GM21515 (cell line): Measurements from ENCODE around the gene DCDC2.
"Not testable (repeated sequence)": the region's sequence is repeated elsewhere in the genome, so short reads cannot be mapped to it uniquely, and the experiment has no call there.

Experiments used
- ATAC-seq: cut with Tn5 transposase; IDR thresholded peaks from one replicate; pipeline ENCODE4 v1.9.1; 2021; ENCODE audit not compliant: unreplicated experiment

The DCDC2 gene

DNA sequence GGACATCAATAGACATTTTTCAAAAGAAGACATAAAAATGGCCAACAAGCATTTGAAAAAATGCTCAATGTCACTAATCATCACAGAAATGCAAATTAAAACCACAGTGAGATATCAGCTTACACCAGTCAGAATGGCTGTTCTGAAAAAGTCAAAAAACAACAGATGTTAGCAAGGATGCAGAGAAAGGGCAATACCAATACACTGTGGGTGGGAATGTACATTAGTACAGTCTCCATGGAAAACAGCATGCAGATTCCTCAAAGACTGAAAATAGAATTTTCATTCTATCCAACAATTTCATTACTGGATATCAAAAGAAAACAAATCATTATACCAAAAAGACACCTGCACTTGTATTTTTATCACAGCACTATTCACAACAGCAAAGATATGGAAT, 85.3 kb downstream of the DCDC2 start:
- ATAC-seq = no peak

DNA sequence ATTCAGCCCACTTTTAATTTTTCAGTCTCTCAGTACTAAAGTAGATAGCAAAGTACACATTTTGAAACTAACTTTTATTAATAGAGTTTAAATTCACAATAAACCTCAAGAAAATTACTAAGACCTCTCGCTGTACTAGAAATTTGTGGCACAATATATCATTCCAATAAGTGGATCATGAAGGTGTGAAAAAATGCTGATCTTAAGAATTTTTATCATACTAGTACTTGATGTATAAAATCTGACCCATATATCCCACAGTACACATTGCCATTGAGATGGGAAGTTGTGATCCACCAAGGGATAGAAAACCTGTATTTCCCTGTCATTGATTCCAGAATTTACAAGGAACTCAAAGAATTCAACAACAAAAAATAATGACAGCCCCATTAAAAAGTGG, 85.7 kb downstream of the DCDC2 start:
- no peak for ATAC-seq

DNA sequence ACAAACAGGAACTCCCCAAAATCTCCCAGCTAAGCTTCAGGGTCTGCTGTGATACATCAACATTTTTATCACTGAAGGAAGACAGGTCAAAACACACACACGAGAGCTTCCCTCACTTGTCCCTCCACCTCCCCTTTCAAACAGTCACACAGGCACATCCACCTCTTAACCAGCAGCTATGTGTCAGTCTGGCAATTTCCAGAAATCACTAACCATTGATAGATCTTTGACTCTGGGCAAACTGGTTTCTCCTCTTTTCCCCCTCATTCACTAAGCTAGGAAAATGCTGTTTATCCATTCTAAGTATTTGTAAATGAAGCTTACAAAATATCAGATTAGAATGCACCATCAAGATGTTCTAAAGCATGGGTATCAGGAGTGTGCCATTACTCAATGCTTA, 87.8 kb downstream of the DCDC2 start:
- no peak for ATAC-seq

DNA sequence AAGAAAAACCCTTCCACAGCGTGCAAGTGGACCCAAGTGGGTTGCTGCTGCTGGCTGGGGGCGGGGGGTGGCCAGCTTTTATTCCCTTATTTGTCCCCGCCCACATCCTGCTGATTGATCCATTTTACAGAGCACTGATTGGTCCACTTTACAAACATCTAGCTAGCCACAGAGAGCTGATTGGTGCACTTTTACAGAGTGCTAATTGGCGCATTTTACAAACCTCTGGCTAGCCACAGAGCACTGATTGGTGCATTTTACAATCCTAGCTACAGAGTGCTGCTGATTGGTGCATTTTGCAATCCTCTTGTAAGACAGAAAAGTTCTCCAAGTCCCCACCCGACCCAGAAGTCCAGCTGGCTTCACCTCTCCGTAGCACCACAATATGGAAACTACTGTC, 99.6 kb downstream of the DCDC2 start:
- not testable (repeated sequence) for ATAC-seq

DNA sequence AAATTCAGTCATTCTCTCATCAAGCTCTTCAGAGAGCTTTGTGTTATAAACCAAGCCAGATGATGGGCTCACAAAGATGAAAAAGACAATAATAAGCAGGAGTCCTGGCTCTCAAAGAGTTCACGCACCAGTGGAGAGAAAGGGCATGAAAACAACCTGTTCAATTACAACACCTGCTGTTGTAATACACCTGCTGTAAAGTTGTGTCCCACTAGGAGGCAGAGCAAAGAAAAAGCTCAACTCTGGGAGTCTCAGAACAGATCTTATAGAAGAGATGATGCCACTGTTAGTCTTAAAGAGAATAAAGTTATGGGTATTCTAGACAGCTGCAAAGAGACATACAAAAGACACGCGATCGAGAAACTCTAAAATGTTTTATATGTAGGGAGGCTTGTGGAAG, 100.6 kb downstream of the DCDC2 start:
- no peak for ATAC-seq

DNA sequence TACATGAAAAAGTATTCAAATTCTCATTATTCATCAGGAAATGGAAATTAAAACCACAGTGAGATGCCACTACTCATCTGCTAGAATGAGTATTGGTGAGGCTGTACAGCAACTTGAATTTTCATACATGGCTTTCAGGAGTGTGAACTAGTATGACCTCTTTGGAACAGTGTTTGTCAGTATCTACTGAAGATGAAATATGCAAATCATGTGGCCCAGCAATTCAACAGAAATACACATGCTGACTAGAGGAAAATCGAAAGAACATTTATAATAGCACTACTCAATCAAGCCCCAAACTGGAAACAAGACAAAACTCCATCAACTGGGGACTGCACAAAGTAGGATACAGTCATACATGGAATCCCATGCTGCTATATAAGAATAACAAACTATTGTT, 102.2 kb downstream of the DCDC2 start:
- peak; percentile 89 for ATAC-seq

DNA sequence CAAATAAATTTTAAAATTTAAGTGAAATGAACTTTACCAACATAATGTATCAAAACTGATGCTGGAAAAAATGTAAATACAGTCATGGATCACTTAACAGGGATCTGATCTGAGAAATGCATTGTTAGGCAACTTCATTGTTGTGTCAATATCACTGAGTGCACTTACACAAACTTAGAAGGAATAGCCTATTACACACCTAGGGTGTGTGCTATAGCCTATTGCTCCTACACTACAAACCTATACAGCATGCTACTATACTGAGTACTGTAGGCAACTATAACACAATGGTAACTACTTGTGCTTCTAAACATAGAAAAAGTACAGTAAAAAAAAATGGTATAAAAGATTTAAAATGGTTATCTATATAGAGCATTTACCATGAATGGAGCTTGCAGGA, 104.5 kb downstream of the DCDC2 start:
- ATAC-seq = no peak

DNA sequence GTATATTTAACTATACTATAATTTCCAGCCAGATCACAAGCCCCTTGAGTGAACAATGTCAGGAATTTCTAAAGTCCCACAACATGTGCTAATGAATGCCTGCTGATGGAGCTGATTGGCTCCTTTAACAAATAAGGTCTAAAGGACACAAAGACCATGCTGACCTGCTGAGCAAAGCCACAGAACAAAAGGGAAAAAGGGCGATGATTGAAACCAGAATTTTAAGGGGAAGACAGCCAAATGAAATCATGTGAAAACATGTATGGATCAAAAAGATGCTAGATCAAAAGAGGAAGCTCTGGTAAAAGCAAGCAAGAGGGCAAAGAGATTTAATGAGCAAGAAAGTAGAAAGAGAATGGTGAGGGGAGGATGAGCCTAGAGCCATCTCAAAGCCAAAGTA, 105.6 kb downstream of the DCDC2 start:
- no peak for ATAC-seq

DNA sequence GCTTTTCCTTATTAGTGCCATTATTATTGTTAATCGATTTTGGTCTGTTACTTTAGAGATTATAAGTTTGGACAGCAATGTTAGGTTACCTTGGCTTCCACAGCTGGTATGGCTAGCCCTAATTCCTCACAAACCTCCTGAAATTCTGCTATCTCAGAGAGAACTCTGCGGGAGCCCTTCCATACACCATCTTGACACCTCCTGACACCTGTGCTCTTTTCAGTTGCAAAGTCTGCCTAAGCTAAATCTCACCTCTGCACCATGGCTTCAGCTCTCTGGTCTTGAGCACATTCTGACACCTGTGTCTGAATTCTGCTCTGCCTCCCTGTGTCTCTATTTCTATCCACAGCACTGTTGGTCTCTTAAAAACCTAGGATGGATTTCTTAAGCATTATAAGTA, 106.5 kb downstream of the DCDC2 start:
- no peak for ATAC-seq

DNA sequence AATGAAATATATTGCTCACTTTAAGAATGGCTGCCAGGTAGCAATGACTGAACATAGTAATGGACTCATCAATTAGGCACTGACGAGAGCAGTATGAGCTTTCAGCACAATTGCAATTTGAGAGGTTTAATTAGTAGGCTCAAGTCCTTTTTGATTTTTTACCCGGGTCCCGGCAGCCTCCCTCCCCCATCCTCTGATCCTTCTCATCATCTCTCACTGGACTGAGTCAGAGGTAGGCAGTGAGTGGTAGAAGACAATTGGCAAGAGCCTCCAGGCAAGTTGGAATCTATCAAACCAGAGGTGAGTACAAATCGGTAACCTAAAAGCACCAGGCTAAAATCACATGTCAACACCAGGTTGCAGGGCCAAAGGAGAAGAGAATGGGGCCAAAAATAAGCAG, 107.9 kb downstream of the DCDC2 start:
- ATAC-seq = no peak

DNA sequence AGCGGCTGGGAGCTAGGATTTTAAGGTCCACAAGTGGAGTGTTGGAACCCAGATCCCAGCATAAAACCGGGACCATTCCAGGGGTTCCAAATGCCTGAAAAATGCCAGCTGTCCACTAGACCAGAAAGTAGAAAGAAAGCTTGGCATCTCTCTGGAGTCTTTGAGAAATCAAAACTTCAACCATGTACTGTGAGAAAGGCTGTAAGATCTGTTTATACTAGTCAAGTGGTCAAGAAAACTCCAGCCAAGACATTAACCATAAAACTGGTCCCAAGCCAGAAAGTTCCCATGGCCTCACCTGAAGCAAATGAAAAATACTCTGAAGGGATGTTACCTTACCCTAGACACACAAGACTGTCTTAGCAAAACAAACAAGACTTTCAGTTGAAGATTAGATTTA, 112.6 kb downstream of the DCDC2 start:
- ATAC-seq = no peak

DNA sequence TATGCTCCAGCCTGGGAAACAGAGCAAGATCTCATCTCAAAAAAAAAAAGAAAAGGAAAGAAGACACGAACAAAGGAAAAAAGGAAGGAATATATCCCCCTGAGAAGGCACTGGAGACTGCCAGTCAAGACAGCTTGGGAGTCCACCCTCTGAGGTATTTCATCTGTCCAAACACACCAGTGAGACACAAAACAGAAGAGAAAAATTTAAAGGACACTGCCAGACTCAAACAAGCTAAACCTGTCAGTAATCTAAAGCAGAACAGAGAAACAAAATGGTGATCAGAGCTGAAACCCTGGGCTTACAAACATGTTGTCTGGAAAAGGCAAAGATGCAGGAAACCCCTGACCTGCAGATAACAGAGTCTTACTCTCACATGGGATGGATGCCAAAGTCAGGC, 114.9 kb downstream of the DCDC2 start:
- no peak for ATAC-seq

DNA sequence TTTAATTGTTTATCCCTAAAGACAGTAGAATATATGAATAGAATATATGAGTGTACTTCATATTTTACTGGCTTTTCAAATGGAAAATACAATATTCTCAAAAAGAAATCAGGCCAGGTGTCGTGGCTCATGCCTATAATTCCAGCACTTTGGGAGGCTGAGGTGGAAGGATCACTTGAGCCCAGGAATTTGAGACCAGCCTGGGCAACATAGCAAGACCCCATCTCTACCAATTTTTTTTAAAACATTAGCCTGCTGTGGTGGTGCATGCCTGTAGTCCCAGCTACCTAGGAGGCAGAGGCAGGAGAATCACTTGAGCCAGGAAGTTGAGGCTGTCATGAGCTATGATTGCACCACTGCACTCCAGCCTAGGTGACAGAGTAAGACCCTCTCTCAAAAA, 116.1 kb downstream of the DCDC2 start:
- not testable (repeated sequence) for ATAC-seq

DNA sequence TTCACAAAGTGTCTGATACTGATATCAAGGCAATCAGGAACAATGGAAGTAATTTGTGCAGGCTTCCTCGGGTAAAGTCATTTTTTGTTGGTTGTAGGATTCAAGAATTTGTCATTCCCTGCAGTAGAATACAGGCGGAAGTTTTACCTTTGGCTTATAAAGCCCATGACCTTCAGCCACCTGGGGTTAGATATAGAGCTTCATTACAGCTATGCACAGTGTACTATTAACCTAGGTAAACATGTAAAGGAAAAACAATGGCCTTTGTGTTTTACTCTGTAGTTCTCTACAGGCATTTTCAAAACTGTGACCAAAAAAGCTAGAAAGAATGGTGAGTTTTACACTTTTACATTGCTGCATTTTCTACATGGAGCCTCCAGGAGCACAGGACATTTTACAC, 116.9 kb downstream of the DCDC2 start:
- no peak for ATAC-seq

DNA sequence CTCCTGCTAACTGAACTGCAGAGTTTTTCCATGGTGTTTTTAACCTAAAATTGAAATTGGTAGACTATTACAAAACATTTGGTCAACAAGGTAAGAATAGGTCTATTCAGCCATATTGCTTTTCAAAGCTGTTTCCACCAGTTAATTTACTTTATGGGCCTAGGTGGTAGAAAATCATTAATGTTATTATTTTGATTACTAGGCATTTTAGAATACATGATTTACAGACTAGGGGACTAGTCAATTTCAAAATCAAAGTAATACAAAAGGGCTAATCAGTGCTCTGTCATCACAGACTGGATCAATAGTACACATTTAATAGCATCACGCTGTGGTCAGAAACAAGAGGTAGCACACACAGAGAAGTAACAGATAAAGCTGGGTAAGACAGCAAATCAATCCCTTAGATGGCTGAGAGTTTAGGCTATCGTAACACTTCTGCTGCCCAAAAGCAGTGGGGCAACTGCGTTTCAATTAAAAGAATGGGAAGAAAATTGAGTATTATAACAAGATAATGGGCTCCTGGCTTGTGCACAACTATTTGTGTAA, 117.4 kb downstream of the DCDC2 start:
- no peak for ATAC-seq

DNA sequence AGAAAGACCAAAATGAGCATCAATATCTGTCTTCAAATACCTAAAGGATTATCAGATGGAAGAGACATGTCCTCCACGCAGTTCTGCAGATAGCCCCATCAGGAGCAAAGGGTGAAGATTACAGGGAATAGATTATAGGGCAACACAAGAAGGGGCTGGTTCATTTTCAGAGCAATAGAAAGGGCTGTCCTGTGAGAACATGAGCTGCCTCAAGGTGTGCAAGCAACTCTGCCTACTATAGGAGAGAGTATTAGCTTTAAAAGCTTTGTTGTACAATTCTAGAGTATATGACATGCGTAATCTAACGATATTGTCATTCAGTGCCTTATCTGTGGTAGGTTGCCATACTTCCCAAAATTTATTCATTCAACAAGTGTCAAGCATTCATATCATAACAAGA, 119.2 kb downstream of the DCDC2 start:
- no peak for ATAC-seq

DNA sequence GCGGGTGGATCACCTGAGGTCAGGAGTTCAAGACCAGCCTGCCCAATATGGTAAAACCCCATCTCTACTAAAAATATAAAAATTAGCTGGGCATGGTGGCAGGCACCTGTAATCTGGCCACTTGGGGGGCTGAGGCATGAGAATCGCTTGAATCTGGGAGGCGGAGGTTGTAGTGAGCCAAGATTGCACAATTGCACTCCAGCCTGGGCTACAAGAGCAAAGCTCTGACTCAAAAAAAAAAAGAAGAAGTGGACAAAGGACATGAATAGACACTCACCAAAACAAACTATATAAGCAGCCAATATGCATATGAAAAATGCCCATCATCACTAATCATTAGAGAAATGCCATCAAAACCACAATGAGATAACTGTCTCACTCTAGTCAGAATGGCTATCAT, 121.1 kb downstream of the DCDC2 start:
- not testable (repeated sequence) for ATAC-seq

DNA sequence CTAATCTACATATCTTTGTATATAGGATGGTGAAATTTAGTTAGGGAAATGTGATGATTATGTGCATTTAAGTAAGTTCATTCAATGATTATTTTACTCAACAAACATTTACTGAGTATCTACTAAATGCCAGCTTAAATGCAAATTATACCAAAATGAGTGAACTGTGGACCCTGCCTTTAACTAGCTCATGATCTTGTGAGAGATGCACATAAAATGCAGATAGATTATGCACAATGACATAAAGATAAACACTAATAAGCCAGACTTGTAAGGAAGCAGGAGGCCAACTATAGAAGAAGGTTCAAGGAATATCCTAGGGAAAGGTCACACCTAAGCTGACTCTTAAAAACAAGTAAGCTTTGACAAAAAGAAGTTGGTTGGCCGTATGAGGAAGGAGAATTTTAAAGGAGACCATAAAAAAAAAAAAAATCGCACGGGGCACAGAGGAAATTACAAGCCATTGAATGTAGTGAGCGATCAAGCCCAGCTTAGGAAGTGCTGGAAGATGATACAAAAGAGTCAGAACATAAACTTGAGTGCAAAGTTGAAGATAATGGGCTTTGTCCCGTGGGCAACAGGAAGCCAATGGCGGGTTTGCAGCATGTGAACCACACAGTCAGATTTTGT, 123.9 kb downstream of the DCDC2 start:
- ATAC-seq = no peak

DNA sequence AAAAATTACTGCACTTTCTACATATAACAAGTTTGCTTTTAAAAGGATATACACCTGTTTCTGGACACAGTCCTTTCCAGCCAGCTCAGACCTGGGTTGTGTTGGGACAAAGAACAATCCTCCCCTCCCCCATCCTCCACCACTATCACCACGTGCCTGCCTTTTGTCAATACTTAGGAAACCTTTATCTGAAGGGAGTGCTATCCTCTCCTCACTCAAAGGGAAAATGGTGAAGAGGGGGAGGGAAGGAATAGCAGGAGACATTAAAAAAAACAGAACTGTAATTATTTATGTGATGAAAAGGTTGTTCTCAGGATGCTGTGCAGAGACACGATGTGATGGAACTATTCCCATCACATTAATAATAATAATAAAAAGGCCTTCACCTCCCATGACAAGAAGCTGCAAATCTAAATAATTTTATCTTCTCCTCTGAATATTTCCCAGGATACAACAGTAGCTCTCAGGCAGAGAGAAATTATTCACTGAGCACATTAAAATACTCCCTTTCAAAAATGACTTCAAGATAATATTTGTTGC, 126.4 kb downstream of the DCDC2 start:
- ATAC-seq = no peak

DNA sequence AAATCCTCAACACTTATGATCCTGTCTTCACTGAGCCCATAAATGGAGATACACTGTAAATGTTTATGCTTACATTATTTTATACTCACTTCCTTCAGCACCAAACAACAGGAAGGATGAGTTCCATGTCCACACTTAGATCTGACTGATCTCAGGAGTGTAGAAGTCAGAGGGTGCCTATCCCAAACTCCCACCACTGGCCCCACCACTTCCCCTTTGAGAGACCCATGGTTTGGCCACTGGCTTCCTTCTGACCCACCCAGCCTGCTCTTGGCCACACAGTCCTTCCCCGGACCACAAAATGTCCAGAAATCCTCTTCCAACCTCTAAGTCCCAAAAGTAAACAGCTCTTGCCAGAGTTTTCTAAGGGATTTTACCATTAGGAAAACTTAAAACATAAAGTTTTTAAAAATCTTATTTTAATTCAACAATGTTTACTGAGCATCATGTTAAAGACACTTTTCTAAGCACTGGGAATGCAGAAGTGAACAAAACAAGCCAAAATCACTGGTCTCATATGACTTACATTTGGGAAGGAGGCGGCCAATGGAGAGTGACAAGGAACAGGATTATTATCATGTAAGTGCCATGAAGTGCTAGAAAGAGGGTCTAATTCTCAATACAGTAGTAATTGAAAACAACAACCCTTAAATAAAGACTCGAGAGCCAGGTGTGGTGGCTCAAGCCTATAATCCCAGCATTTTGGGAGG, 128.0 kb downstream of the DCDC2 start:
- no peak for ATAC-seq

DNA sequence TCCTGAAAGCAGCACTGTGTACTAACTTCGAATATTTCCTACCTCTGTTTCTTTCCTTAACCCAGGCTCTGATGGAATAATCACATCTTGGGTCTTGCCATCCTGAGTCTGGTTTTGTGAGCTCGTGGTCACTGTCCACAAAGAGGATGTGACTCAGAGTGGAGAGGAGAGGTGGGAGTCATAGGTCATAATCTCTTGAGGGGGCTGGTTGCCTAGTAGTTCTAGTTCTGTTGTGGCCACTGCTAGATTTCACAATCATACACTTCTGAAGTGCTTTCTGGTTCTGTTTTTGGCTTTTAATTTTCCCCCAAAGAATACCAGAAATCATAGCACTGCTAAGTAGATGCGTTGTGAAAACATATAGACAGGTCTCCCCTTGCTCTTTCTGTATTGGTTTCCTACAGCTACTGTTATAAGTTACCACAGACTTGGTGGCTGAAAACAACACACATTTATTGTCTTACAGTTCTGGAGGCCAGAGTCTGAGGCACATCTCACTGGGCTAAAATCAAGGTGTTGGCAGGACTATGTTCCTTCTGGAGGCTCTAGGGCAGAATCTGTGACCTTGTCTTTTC, 129.1 kb downstream of the DCDC2 start:
- no peak for ATAC-seq

DNA sequence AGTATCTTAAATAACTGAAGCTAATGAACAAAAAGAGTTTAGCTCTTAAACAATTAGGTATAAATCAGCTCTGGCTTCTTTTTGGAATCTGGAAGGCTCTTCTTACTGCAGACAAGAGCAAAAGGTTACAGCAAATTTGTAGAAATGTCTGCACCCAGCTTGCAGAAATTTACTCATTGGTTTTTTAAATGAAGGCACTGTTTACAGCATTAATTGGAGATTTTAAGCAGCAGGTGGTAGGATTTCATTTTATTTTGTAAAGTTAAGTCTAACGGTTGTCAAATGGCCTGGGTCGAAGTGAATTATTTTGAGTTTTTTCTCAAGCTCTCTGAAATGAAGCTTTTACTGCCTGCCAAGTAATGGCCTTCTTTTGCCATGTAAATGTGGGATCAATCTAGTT, 129.7 kb downstream of the DCDC2 start:
- no peak for ATAC-seq
